ENCODE measurements around the gene FIGN.

DNA sequence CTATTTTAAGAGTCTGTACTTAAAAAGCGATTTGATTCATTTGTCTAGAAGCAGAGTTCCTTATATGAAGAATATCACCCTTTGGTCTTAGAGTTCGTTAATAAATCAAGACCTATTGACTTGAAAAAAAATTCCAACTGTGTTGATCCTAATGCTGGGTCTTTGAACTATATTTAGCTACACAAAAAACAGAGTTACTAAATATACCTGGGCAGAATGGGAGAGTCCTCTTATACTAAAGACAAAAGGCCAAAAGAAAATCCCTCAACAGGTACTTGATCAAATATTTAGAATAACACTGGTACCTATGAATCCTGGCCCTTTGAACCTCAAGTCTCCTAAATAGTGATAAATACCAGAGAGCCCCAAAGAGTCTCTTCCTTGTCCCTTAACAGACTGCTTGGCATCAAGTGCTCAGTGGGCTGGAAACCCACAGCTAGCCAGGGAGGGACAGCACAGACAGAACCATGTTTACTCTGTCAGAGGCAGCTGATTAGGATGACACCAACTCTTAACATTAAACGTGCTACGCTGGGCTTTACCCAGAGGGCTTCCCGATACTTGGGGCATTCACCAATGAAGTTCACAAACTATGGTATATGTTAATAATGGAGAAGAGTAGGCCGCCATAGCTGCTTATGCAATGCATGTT lies 95.1 kb downstream of the FIGN start:
- TF ChIP-seq CTCF (IDR thresholded peaks at IDR 0.05) (no peak), POLR2A (IDR thresholded peaks at IDR 0.05) (no peak)
